GM21367 (cell line): ENCODE measurements around the gene CNNM3.
"Not testable (repeated sequence)": the region's sequence is repeated elsewhere in the genome, so short reads cannot be mapped to it uniquely, and the experiment has no call there.

Source experiments
- ATAC-seq: cut with Tn5 transposase; IDR thresholded peaks from one replicate; pipeline ENCODE4 v1.9.1; 2021; ENCODE audit not compliant: unreplicated experiment

CNNM3 gene

GRCh38 chr2:96816127-96816835, at the start of gene CNNM3:
CNNM3 (plus strand) TSS chr2:96816268; CDS start chr2:96816278, 10 bp downstream.
- peak; percentile 78 for ATAC-seq

GRCh38 chr2:96767135-96767871, 48.8 kb upstream of the CNNM3 start:
- no peak for ATAC-seq

- ATAC-seq, result no peak
Observed at GRCh38 chr2:96768083-96768561, 47.9 kb upstream of the CNNM3 start.

GRCh38 chr2:96769814-96770213, 46.3 kb upstream of the CNNM3 start:
- no peak for ATAC-seq

GRCh38 chr2:96770442-96771202, 45.4 kb upstream of the CNNM3 start:
- no peak for ATAC-seq

- ATAC-seq, result no peak
Observed at GRCh38 chr2:96771796-96772618, 44.1 kb upstream of the CNNM3 start.

GRCh38 chr2:96772903-96773671, 43.0 kb upstream of the CNNM3 start:
- ATAC-seq, result no peak

GRCh38 chr2:96773922-96774321, 42.1 kb upstream of the CNNM3 start:
- ATAC-seq, result no peak

- no peak for ATAC-seq
Observed at GRCh38 chr2:96775160-96775559, 40.9 kb upstream of the CNNM3 start.

- ATAC-seq, result no peak
Observed at GRCh38 chr2:96783388-96783787, 32.7 kb upstream of the CNNM3 start.

GRCh38 chr2:96787411-96787810, 28.7 kb upstream of the CNNM3 start:
- no peak for ATAC-seq

GRCh38 chr2:96788442-96789244, 27.4 kb upstream of the CNNM3 start:
- ATAC-seq, result no peak

- no peak for ATAC-seq
Observed at GRCh38 chr2:96789245-96789617, 26.8 kb upstream of the CNNM3 start.

- ATAC-seq, result no peak
Observed at GRCh38 chr2:96792772-96793749, 23.0 kb upstream of the CNNM3 start.

- ATAC-seq, result no peak
Observed at GRCh38 chr2:96795076-96795475, 21.0 kb upstream of the CNNM3 start.

GRCh38 chr2:96796497-96796896, 19.6 kb upstream of the CNNM3 start:
- ATAC-seq, result not testable (repeated sequence)

- ATAC-seq, result no peak
Observed at GRCh38 chr2:96797066-96797625, 18.9 kb upstream of the CNNM3 start.
